Skeletal muscle tissue (tissue), 4 donors: ENCODE measurements around the gene IL22RA2. TPM values are rescaled to one million over a fixed set of nuclear protein-coding genes. Genes with fewer than 3 reads are reported as not detected.

Source experiments
- H3K27ac ChIP-seq: one replicate; pipeline ENCODE4 v1.7.0; 2013; ENCODE audit warnings: mild to moderate bottlenecking, low read depth, low read length, inconsistent platforms
- H3K27me3 ChIP-seq, 3 donors: one replicate each; pipeline ENCODE4 v1.7.0; 2013; ENCODE audit warnings: low read length in 3 of 3; ENCODE audit not compliant: control insufficient read depth in 3 of 3, insufficient read depth in 3 of 3
- H3K36me3 ChIP-seq, 3 donors: one replicate each; pipeline ENCODE4 v1.7.0; 2013; ENCODE audit warnings: low read length in 3 of 3; ENCODE audit not compliant: control insufficient read depth in 3 of 3, insufficient read depth in 3 of 3
- H3K4me1 ChIP-seq, 3 donors: one replicate each; pipeline ENCODE4 v1.7.0; 2013; ENCODE audit warnings: low read length in 3 of 3, mild to moderate bottlenecking in 3 of 3; ENCODE audit not compliant: control insufficient read depth in 3 of 3, insufficient read depth in 3 of 3
- H3K4me3 ChIP-seq, 3 donors: one replicate each; pipeline ENCODE4 v1.7.0; 2013; ENCODE audit warnings: low read length in 3 of 3
- H3K9ac ChIP-seq, 3 donors: one replicate each; pipeline ENCODE4 v1.7.0; 2013; ENCODE audit warnings: low read length in 3 of 3, mild to moderate bottlenecking in 3 of 3, moderate library complexity in 2 of 3, low read depth in 1 of 3
- H3K9me3 ChIP-seq, 3 donors: one replicate each; pipeline ENCODE4 v1.7.0; 2013; ENCODE audit warnings: low read length in 3 of 3; ENCODE audit not compliant: control insufficient read depth in 3 of 3
- total RNA-seq: library from RNA; depleted of rRNA; stranded (reverse); fragments of >200 nt; gene quantifications from one replicate; pipeline ENCODE4 v1.2.3, GENCODE V29; 2014
- donor health status: Osteomylitis.

The IL22RA2 gene
- total RNA-seq, 1 donor from 2014 or later = not detected

DNA sequence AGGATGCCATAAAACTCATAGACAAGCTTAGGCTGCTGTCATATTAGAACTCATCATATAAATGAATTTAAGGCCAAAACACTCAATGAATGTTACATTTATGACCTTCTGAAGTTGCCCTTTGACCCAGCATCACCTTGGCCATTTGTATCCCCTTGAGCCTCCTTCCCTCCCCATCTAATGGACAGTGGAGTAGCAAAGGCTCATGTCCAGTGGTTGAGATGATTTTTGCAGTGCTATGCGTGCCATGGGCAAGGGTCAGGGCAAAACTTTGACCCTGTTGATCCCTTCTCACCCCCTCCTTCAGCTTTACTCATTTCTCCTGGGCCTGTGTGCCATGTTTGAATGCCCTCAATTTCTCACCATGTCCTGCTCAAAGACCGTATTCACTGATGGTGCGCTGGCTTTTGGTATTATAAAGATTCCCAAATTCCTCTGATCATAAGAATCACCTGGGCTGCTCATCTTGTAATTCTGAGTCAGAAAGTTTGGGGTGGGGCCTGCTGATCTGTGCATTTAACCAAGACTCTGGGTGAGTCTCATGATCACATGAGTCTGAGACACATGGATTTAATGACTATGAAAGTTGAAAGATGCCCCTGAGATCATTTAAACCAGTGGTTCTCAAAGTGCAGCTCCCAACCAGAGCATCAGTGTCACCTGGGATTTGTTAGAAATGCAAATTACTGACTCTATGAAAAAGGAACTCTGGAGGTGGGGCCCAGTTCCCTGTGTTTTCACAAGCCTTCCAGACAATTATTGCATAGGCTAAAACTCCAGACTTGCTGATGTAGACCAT, 71.2 kb downstream of the IL22RA2 start:
- no peak overlapping the region for H3K9ac ChIP-seq
- no peak overlapping the region for H3K4me3 ChIP-seq
- H3K36me3 ChIP-seq = no peaks in the 10 kb centered on the region
- H3K4me1 ChIP-seq = peaks cover 0 to 4% (median 0%) of the 10 kb centered on the region in 3 donors
- no peaks in the 10 kb centered on the region for H3K9me3 ChIP-seq
- H3K27ac ChIP-seq = no peak overlapping the region
- no peaks in the 10 kb centered on the region for H3K27me3 ChIP-seq

DNA sequence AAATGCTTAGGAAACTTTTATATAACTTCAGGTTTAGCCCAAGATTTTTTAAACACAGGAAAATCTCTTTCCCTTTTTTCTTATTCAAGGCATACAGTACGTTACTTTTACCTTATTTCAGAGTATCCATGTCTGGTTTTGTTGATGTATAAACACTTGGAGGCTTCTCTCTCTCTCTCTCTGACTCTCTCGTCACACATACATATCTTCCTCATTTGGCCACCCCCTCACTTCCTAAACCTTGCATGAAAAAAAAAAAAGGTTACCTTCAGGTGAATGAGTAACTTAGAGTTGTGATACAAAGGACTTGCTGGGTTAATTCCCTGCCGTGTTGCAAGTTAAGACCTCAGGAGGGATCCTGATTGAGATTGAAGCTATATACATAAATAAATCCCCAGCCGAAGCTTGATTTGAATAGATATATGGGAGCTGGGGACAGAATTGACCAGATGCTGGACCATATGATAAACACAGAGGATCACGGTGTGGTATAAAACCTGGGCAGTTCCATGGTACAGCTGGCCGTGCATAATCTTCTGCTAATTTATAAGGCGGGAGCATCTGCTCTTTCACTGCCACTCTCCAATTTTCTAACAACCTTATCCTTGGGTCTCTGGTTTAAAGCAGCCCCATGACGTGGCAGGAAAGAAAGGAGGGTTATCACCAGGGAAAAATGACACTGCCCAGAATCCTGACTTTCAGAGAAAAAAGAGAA, 73.6 kb downstream of the IL22RA2 start:
- Histone ChIP-seq H3K36me3 (no peaks in the 10 kb centered on the region), H3K4me1 (peaks cover 0 to 4% (median 0%) of the 10 kb centered on the region in 3 donors), H3K4me3 (no peak overlapping the region), H3K9ac (no peak overlapping the region), H3K9me3 (no peaks in the 10 kb centered on the region), H3K27ac (no peak overlapping the region), H3K27me3 (no peaks in the 10 kb centered on the region)

DNA sequence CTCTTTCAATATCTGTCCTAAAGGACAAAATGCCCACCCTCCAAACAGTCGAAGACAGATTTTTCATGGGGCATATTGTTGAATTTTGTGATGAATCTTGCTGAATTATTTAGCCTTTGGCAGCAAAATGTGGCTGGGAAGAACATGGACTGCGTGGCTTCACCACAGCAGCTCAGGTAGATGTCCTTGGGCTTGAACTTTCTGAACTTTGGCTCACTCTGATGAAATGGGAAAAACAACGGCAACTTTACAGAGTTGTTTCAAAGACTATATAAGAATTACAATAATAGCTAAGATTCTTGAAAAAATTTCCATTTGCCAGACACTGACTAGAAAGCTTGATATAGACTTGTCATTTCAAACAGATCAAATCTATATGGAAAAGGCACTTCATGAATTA, 75.9 kb downstream of the IL22RA2 start:
- no peak overlapping the region for H3K4me3 ChIP-seq
- no peak overlapping the region for H3K9ac ChIP-seq
- H3K27me3 ChIP-seq = no peaks in the 10 kb centered on the region
- H3K27ac ChIP-seq = no peak overlapping the region
- no peaks in the 10 kb centered on the region for H3K9me3 ChIP-seq
- no peaks in the 10 kb centered on the region for H3K36me3 ChIP-seq
- H3K4me1 ChIP-seq = peaks cover 0 to 2% (median 0%) of the 10 kb centered on the region in 3 donors

DNA sequence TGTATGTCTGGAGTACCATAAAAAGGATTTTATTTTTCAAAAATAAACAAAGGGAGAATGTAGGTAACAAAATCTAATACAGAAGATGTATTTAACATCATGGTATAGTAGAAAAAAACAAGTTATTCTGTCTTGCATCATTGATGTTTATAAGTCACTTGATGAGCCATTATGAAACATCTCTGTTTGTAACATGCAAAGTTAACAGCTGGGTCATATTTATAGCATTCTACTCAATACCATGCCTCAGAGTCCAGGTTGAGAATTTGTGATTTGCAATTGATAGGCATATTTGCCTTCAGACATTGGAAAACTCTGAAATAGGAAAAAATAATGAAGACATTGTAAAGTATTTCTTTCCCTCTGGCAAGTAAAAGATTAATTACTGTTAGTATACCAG, 76.4 kb downstream of the IL22RA2 start:
- H3K4me1 ChIP-seq = peaks cover 0 to 2% (median 0%) of the 10 kb centered on the region in 3 donors
- H3K27ac ChIP-seq = no peak overlapping the region
- no peaks in the 10 kb centered on the region for H3K36me3 ChIP-seq
- H3K27me3 ChIP-seq = no peaks in the 10 kb centered on the region
- no peaks in the 10 kb centered on the region for H3K9me3 ChIP-seq
- no peak overlapping the region for H3K9ac ChIP-seq
- no peak overlapping the region for H3K4me3 ChIP-seq

DNA sequence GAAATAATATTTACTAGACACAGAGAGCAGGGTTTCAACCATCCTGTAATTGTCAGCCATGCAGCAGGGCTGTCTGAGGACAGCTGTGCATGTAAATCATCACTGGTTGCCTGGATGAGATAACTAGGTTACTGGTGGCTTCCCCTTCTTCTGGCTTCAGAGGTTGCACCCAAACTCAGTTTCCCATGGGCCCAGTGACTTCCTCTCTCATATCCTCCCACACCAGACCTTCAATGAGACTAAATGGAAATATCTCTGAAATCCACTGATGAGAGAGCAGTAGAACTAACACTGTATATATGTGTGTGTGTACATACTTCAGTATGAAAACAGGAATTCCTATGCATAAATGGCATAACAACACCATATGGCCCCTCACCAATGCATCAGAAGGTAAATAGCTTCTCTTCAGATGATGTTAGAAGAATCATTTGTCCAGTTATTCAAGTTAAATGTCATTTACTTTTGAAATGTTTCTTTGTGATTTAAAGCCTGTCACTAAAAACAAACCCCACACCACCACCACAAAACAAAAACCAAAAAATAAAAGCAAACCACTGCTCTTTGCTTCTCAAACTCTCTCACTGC, 77.7 kb downstream of the IL22RA2 start:
- H3K4me1 ChIP-seq = peaks cover 0 to 2% (median 0%) of the 10 kb centered on the region in 3 donors
- no peaks in the 10 kb centered on the region for H3K9me3 ChIP-seq
- no peak overlapping the region for H3K4me3 ChIP-seq
- H3K9ac ChIP-seq = no peak overlapping the region
- no peaks in the 10 kb centered on the region for H3K36me3 ChIP-seq
- H3K27ac ChIP-seq = no peak overlapping the region
- no peaks in the 10 kb centered on the region for H3K27me3 ChIP-seq

DNA sequence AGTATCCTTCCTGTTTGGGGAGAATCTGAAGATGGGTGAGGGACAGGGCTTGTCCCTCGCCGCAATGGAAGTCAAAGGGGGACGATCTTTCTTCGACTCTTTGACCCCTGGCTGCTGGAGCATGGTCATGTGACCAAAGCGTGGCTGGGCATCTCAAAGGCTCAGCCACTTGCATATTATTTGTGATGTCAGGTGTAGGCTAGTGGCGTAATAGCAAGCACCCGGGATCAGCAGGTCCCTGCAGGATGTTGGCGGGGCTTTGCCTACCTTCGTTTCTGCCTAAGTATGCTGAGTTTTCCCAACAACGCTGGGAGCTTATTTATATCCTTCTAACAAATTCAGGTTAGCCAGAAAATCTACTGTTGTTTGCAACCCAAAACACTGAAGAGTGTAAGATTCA, 78.4 kb downstream of the IL22RA2 start:
- no peak overlapping the region for H3K9ac ChIP-seq
- H3K36me3 ChIP-seq = no peaks in the 10 kb centered on the region
- H3K9me3 ChIP-seq = no peaks in the 10 kb centered on the region
- H3K4me3 ChIP-seq = no peak overlapping the region
- H3K27ac ChIP-seq = no peak overlapping the region
- H3K4me1 ChIP-seq = peaks cover 0 to 2% (median 0%) of the 10 kb centered on the region in 3 donors
- no peaks in the 10 kb centered on the region for H3K27me3 ChIP-seq

DNA sequence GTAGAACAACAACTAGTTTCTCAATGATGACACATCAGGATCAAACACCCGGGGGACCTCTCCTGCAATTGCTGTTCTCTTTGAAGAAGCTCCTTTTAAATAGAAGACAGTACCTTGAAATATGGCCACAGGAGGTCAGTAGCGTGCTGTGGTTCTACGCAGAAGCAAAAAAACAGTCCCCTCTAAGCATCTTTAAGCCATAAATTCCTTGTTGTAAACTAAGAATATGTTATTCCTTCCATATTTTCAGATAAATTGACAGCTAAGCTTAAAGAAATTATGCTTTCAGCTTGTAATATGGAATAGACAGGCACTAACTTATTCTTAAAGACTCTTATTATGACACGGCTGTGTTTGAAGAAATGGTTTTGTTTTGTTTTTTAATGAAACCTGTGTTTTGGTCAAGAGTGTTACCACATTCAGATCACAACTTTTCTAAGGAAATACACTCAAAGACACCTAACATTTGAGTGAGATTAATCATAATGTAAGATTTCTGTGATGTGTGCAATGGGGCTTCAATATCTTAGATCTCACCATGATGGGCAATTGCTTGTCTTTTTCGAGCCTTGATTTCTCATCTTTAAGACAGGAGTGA, 78.9 kb downstream of the IL22RA2 start:
- no peak overlapping the region for H3K9ac ChIP-seq

More for the DNA sequence above, 78.9 kb downstream of the IL22RA2 start:
- no peak overlapping the region for H3K4me3 ChIP-seq
- H3K9me3 ChIP-seq = no peaks in the 10 kb centered on the region
- no peak overlapping the region for H3K27ac ChIP-seq
- H3K36me3 ChIP-seq = no peaks in the 10 kb centered on the region
- peaks cover 0 to 2% (median 0%) of the 10 kb centered on the region in 3 donors for H3K4me1 ChIP-seq
- H3K27me3 ChIP-seq = peaks cover 0 to 4% (median 3%) of the 10 kb centered on the region in 3 donors

Other genes starting within 250 kb of the IL22RA2 start
- gene IL20RA, start 128.7 kb downstream of the IL22RA2 start, total RNA-seq = 9.9 TPM
- gene IFNGR1, start 45.7 kb upstream of the IL22RA2 start, total RNA-seq = 67.3 TPM